HG03439 (cell line): ENCODE measurements around the gene COX17.
"Not testable (repeated sequence)": the region's sequence is repeated elsewhere in the genome, so short reads cannot be mapped to it uniquely, and the experiment has no call there.

Experiments
- ATAC-seq: cut with Tn5 transposase; IDR thresholded peaks from one replicate; pipeline ENCODE4 v1.9.1; 2021; ENCODE audit warnings: mild to moderate bottlenecking, moderate library complexity; ENCODE audit not compliant: unreplicated experiment

Gene COX17

GRCh38 chr3:119676771-119677640 lies at the start of gene COX17:
TSS of gene COX17 (minus strand) at chr3:119677406. CDS start at chr3:119677310, 96 bp downstream.
- peak; percentile 90 for ATAC-seq

- no peak for ATAC-seq
These were observed 49.7 kb upstream of the COX17 start for GRCh38 chr3:119726909-119727308.

- no peak for ATAC-seq
These were observed 45.8 kb upstream of the COX17 start for GRCh38 chr3:119723022-119723421.

- no peak for ATAC-seq
These were observed 40.3 kb upstream of the COX17 start for GRCh38 chr3:119717520-119717919.

GRCh38 chr3:119716998-119717397 lies 39.8 kb upstream of the COX17 start:
- ATAC-seq: no peak

- no peak for ATAC-seq
These were observed 37.9 kb upstream of the COX17 start for GRCh38 chr3:119715105-119715504.

- no peak for ATAC-seq
These were observed 26.8 kb upstream of the COX17 start for GRCh38 chr3:119703820-119704531.

GRCh38 chr3:119702530-119703527 lies 25.6 kb upstream of the COX17 start, which contains the start of gene CFAP91:
TSS of gene CFAP91 (plus strand) at chr3:119703022. CDS start at chr3:119703099, 77 bp downstream.
- ATAC-seq: peak; percentile 66

GRCh38 chr3:119700920-119701734 lies 23.9 kb upstream of the COX17 start:
- ATAC-seq: peak; percentile 8

GRCh38 chr3:119700269-119700919 lies 23.2 kb upstream of the COX17 start:
- peak; percentile 53 for ATAC-seq

GRCh38 chr3:119697394-119697793 lies 20.2 kb upstream of the COX17 start:
- no peak for ATAC-seq

- no peak for ATAC-seq
These were observed 18.3 kb upstream of the COX17 start for GRCh38 chr3:119695480-119695879.

- no peak for ATAC-seq
These were observed 12.9 kb upstream of the COX17 start for GRCh38 chr3:119690043-119690656.

GRCh38 chr3:119683421-119683820 lies 6.2 kb upstream of the COX17 start:
- no peak for ATAC-seq

GRCh38 chr3:119681279-119681678 lies 4.1 kb upstream of the COX17 start:
- ATAC-seq: no peak

- no peak for ATAC-seq
These were observed 2.7 kb upstream of the COX17 start for GRCh38 chr3:119679874-119680273.

GRCh38 chr3:119678209-119678608 lies 1.0 kb upstream of the COX17 start:
- not testable (repeated sequence) for ATAC-seq

GRCh38 chr3:119677641-119677934 lies 382 bp upstream of the COX17 start:
- no peak for ATAC-seq

- ATAC-seq: no peak
These were observed 1.2 kb downstream of the COX17 start for GRCh38 chr3:119676020-119676419.
